Activated T-cell treated with anti-CD3 and anti-CD28 coated beads, Interleukin-2, amount 50 U/mL, for 1 hour (primary cell): ENCODE data around the gene ACO2.
"Not testable (repeated sequence)": the region's sequence is repeated elsewhere in the genome, so short reads cannot be mapped to it uniquely, and the experiment has no call there.

Experiments
- DNase-seq: peaks from one replicate; pipeline ENCODE4 v3.0.0-alpha.2; 2020

Gene ACO2

DNA sequence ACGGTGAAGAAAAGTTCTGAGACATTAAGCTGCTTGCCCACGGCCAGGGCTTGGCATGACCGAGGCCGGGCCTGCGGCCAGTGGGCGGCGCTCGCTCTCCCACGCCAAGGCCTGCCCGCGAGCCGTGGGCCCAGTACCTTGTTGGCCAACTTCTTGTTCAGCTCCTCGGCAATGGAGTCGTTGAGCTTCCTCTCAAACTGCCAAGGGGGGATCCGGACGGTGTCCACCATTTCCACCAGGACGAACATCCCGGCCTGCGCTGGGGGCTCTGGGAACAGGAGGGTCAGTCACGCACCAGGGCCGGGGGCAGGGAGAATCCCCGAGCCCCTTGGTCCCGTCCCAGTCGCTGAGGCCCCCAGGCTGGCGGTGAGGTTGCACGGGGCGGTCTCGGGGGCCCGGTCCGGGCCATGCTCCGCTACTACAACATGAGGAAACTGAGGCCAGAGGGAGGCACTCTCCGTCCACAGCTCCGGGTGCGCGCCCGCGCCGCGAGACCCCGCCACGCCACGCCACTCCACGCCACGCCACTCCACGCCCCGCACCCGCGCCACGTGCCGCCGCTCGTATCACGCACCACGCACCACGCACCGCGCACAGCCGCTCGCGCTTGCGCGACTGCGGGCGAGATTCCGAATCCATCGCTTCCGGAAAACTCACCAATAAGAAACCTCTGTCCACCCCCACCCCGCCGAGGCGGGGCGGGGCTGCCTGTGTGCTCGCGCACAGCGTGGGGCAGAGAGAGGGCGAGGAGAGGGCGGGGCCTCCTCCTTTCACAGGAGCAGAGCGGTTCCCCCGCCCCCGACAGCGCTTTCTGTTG lies 75.1 kb downstream of the ACO2 start, which contains the start of gene POLR3H:
POLR3H (minus strand) TSS at position 617 of the 817 bp plus-strand sequence; CDS start at position 248, 369 bp downstream.
- DNase-seq = peak; percentile 96

DNA sequence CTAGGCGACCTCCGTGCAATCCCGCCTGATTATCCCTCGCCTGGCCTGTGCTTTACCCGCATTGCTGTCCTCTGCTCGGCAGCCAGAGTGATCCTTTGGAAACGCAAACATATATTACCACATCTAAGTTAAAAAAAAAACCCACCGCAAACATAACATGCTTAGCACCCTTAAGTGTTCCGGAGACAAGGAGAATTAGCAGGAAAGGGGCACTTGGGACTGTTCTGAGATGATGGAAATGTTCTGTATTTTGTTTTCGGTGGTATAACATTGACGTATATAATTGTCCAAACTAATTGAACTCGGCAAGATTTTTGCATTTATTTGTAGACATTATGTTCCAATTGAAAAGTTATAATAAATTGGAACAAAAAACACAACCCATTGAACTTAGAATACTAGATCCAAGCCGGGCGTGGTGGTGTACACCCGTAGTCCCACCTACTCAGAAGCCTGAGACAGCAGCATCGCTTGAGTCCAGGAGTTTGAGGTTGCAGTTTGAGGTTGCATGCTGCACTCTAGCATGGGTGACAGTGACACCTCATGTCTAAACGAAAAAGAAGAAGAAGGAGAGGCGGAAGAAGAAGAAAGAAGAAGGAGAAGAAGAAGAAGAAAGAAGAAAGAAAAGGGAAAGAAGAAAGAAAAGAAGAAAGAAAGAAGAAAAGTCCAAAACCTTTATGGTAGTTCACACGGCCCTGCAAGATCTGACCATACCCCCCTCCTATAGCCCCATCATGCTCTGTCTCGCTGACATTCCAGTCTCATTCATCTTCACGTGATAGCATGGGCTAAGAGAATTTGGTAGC lies 76.0 kb downstream of the ACO2 start:
- no peak for DNase-seq

DNA sequence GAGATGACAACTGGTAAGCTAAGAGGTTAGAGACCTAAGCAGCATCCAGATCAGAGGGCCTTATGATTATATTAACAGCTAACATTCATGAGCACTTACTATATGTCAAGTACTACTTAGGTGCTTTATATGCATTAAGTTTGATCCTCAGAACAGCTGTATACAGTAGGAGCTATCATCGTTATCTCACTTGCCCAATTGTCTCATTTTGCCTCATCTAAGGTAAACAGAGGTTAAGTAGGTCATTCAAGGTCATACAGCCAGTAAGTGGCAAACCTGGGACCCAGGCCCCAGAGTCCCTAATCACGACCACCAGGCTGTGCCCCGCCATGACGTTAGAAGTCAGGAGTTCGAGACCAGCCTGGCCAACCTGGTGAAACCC lies 79.9 kb downstream of the ACO2 start:
- no peak for DNase-seq

DNA sequence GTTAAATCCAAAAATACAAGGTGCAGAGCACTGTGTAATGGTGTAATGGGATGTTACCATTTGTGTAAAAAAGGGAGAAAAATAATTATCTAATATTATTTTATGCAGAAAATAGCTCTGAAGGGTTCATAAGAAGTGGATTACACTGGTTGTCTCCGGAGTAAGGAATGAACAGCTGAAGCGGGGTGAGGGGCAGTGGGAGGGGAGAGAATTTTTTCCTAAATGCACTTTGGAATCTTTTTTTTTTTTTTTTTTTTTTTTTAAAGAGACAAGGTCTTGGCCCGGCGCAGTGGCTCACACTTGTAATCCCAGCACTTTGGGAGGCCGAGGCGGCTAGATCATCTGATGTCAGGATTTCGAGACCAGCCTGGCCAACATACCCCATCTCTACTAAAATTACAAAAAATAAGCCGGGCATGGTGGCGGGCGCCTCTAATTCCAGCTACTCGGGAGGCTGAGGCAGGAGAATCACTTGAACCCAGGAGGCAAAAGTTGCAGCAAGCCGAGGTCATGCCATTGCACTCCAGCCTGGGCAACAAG lies 82.1 kb downstream of the ACO2 start:
- no peak for DNase-seq

DNA sequence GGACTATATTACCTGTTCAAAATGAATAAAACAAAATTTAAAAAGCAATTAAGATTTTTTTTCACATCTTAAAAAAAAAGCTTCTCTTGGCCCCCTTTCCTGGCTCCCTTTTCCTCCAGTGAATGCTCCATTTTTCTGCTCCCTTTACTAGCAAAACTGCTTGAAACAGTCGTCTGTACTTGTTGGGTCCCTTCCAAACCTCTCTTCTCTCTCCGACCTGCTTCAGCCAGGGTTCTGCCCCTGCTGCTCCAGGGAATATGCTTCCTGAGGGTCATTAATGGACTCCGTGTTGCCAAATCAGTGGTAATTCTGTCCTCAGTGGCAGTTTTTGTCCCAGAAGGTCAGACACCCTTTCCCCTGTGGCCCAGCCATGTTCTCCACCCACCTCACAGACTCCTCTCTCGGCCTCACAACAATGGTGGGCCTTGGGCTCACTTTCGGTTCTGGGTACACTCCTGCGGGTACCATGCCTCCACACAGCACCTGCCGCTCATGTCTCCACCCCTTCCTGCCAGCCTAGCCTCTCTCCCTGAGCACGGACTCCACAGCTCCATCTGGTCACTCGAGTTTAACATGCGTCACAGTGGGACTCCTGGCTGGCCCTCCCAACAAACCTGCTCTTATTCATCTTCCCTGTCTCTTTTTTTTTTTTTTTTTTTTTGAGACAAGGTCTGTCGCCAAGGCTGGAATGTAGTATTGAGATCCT lies 83.1 kb downstream of the ACO2 start:
- DNase-seq = no peak

DNA sequence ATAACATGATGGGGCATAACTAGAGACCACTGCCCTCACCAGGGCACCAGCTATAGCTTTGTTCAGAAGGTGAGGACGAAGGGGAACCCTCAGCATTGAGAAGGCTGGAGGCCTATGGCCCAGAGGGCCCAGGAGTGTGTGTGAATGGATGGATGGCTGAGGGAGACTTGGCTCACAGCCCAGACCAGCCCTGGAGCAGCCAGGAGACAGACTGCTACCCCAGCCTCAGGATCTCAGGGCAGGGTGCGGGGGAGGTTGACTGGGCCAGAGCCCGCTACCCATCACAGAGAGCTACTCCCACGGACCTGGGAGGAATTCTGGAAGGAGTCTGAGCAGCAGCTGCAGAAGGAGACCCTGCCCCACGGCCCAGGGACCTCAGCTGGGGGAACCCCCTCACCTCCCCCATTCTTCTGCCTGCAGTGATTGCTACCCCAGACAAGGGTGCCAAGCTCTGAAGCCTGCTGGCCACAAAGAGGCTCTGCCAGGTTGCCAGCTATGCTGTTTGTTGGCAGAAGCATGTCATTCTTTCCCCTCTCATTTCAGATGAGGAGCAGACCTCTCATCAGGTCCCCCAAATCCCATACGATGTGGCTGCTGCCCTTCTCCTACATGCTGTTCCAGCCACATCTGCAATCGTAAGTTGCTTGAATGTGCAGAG lies 86.5 kb downstream of the ACO2 start:
- no peak for DNase-seq

DNA sequence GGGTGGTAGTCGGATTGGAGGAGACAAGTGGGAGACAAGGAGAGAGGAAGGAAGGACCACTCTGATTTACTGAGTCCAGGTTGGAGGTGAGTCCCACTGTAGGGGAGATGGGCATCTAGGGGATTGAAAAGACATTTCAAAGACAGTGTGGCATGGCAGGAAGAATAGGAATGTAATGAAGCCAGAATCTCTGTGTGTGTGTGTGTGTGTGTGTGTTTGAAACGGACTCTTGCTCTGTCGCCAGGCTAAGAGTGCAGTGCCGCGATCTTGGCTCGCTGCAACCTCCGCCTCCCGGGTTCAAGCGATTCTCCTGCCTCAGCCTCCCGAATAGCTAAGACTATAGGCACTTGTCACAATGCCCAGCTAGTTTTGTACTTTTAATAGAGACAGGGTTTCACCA lies 87.6 kb downstream of the ACO2 start:
- no peak for DNase-seq

DNA sequence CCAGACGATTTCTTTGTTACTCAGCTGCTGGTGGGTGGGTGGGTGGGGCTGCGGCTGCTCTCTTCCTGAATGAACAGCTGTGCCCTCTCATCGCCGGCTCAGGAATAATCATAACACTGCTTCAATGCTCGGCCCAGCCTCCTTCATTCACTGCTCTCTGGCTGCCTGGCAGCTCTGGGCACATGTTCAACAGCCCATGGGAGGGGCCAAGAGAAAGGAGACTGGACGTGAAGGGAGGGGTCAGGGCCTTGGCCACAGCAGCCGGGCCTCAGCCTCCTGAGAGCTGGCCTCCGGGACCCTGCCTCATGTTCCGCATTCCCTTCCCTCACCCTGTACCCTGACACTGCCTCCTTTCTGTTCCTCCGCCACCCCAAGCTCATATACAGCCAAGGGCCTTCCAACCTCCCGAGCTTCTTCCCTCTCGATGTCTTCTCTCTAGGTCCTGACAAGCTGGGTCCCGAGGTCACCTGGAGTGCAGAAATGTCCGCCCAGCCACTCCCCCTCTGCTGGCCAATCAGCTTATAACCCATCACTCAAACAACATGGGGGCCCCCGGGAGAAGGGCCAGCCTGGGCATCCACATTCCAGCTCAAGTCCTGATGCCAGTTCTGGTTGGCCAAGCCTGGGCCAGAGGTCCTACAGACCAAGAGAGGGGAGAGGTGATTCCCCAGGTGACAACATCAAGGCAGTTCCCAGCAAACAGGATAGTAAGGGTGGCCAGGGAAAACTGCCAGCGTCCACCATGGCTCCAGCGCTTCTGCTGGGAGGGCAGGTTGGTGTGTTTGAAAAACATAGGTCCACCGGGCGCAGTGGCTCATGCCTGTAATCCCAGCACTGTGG lies 88.7 kb downstream of the ACO2 start:
- no peak for DNase-seq

DNA sequence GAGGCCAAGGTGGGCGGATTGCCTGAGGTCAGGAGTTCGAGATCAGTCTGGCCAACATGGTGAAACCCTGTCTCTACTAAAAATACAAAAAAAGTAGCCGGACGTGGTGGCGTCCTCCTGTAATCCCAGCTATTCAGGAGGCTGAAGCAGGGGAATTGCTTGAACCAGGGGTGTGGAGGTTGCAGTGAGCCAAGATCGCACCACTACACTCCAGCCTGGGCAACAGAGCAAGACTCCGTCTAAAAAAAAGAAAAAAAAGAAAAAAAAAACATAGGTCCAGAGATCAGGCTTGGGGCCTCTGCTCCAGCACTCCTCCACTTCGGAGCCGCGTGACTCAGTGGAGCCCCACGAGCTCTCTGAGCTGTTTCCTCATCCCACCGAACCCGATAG lies 89.3 kb downstream of the ACO2 start:
- not testable (repeated sequence) for DNase-seq

DNA sequence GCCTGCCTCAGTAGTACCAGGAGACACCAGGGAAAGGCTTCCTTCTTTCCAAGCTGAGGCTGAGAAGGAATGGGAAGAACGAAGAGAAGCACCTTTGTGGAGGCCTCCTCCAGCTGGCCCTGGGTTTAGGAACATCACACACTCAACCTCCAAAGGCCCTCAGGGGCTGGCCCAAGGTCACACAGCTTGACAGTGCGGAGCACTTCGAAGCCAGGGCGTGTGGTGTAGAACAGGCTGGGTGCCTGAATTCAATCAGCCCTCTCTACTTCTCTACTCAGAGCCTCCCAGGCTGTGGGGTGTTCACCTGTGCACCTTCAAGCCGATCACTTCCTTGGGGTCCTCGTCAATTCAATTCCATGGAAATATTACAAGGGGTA lies 91.2 kb downstream of the ACO2 start:
- DNase-seq = no peak

DNA sequence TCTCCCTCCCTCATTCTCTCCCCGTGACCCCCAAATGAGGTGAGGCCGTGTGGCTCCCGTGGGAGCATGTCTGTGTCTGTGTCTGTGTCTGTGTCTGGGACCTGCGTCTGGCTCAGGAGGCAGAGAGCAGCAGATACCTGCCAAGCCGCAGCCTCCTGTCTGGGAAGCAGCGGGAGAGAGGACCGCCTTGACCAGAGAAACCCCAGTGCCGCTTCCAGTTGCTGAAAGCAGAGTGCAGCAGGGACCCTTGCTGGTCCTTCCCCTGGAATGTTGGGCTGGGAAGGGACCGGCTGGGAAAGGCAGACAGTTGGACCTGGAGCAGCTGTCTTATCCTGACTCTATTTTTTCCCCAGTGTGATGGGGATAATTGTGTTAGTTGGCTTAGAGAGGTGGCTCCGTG lies 92.4 kb downstream of the ACO2 start:
- no peak for DNase-seq

DNA sequence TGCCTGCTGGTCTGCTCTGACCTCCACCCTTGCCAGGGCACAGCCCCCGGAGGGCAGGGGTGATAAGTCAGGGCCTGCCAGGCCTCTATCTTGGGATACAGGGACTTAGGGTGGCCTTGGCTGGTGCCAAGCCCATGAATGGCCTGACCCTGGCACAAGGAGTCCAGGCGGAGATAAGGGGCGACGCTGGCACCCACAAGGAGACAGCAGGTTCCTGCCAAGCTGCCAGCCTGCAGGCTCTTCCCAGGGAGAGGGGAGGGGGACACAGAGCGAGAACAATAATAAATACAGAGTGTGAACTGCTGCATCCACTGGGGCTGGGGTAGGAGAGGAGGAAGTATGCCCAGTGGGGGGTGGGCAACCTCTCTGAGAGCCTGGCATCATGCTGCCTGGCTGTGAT lies 92.9 kb downstream of the ACO2 start:
- no peak for DNase-seq

DNA sequence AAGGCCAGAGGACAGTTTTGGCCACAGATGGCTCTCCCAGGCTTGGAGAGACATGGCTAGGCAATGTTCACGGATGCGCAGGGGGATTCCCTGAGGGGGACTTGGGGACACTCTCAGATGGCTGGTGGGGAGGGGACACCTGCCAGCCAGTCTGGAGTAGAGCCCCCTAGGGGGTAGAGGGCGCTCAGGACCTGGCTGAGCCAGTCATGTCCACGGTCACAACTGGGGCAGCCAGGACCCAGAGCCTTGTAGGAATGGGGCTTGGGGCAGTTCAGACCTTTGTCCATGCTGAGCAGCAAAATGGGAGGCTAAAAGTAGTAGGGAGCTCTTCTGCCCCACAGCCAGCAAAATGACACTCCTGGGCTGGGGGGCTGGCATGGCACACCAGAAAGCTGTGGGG lies 93.5 kb downstream of the ACO2 start:
- DNase-seq = no peak

DNA sequence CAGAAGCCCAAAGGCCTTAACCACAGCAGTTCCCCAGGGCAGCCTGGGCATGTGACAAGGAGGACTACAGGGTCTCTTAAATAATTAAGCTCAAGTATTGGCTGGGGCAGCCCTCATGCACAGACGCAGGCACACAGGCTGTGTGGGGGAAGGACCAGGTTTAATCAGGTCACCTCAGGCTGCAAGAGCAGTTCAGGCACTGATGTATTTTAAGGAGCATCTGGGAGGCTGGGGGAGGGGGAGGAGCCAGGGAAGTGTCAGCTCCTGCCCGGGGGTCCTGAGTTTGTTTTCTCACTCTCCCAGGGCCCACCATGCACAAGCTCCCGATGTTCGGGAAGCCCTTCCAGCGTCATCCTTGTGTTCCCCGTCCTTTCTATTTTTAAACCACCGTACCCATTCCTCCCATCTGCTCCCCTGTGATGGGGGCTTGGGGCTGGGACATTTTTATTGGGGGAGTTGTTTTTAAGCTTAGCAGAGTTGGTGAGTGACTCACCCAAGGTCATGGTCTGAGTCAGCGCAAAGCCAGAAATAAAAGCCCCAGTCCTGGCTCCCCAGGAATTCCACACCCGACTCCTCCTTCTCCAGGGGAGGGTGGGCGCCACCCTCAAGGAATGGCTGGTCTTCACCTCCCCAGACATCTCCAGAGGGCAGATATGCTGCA lies 94.3 kb downstream of the ACO2 start:
- no peak for DNase-seq

DNA sequence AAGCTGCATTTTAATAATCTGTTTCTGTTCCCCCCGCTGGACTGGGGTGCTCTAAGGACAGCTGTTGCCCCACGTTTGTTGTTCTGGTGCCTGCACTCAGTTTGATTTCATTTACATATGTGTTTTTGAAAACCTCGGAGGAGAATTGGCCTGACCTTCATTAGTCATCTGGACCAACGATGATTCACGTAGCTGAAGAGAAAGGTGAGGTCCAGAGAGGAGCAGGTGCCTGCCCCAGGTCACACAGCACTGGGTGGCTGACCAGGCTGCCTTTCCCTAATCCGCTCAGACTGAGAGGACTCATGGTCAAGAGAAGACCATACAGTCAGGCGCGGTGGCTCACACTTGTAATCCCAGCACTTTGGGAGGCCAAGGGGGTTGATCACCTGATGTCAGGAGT lies 95.6 kb downstream of the ACO2 start:
- no peak for DNase-seq

DNA sequence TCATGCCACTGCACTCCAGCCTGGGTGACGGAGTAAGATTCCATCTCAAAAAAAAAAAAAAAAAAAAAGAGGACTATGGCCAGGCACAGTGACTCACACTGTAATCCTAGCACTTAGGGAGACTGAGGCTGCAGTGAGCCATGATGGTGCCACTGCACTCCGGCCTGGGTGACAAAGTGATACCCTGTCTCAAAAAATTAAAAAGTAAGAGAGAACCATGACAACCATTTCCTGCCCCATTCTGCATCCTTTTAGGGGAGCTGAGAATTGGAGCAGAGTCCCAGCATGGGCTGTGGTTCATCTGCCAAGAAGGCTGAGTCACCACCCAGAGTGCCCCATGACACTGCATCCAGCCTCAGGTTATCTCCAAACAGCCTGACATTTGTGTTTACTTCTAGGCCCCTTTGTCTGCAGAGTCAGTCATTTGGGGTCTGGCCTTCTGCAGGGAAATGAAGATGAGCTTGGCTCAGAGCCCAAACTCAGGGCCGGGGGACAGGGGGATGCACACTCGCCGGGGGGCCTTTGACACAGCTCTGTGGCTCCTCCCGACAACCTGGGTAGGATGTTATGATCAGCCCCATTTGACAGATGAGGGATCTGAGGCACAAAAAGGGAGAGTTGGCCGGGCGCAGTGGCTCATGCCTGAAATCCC lies 96.6 kb downstream of the ACO2 start:
- DNase-seq = no peak

DNA sequence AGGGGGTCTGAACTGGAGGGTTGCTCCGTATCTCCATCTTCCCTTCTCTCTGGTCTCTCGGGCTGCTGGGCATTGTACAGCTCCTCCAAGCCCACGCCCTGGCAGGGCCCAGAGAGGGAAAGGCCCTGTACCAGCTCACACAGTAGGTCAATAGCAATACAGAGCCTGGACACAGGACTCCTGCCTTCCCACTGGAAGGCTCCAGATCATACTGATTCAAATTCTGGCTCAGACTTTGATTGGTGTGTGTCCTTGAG lies 98.5 kb downstream of the ACO2 start:
- no peak for DNase-seq

DNA sequence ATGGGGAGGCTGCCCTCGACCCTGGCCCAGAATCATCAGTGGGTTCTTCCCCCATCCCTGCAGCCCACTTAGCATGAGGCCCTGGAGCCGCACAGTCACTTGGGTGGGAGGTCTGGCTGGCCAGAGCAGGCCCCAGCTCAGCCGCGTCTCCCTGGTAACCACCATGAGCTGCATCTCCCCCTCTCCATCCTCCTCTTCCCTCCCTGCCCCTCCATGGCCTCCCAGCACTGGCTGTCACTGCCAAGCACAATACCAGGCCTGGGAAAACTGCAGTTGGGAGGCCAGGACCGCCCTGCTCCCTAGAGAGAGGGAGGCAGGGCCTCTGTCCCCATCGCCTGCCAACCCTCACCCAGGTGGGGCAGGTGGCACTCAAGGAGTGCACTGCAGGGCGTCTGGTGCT lies 99.9 kb downstream of the ACO2 start:
- DNase-seq = no peak

DNA sequence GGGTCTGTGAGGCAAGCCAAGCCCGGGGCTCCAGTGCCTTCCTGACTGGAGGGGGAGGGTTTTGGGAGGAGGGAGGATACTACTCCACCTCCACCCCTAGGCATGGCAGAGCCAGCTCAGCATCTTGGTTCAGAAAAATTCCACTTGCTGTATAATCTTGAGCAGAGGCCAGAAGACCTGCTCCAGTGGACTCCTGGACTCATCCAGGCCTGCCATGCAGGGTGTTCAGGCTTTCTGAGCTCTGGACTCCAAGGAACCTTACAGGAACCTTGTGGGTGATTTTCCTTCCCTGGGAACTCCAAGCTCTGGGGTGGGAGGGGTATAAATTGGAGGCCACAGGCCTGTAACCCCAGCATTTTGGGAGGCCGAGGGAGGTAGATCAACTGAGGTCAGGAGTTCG lies 101.3 kb downstream of the ACO2 start:
- no peak for DNase-seq

DNA sequence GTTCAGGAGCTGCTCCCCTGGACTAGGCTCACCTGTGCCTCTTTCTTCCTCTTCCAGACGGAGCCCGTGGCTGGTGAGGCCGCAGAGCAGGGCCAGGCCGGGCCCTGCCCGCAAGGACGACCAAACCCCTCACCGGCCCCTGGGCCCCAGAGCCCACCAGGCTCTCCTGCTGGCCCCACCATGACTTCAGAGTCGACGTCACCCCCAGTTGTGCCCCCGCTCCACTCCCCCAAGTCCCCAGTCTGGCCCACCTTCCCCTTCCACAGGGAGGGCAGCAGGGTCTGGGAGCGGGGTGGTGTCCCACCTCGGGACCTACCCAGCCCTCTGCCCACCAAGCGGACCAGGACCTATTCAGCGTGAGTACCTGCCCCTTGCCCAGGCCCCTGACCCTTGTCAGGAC lies 102.9 kb downstream of the ACO2 start:
- DNase-seq = no peak

DNA sequence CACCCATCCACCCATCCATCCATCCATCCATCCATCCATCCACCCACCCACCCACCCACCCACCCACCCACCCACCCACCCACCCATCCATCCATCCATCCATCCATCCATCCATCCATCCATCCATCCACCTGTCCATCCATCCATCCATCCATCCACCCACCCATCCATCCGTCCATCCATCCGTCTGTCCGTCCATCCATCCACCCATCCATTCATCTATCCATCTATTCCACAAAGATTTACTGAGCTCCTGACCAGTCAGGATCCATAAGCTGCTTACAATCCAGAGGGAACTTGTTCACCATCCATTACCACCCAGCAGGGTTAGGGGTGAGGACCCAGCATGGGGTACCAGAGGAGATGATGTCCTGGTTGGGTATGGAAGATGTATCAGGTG lies 103.4 kb downstream of the ACO2 start:
- DNase-seq = not testable (repeated sequence)
